ENCODE data around the gene AGTRAP.

AGTRAP gene

GRCh38 chr1:11707621-11708276, 28.2 kb upstream of the AGTRAP start:
- DNase-seq = peak; percentile 96

GRCh38 chr1:11708554-11709350, 27.2 kb upstream of the AGTRAP start:
- DNase-seq = no peak

- DNase-seq = no peak
Measured at GRCh38 chr1:11711490-11711889, 24.4 kb upstream of the AGTRAP start.

GRCh38 chr1:11712285-11712684, 23.7 kb upstream of the AGTRAP start:
- no peak for DNase-seq

- no peak for DNase-seq
Measured at GRCh38 chr1:11713095-11713494, 22.8 kb upstream of the AGTRAP start.

GRCh38 chr1:11714831-11715575, 20.9 kb upstream of the AGTRAP start:
- DNase-seq = peak; percentile 70

GRCh38 chr1:11719313-11720032, 16.5 kb upstream of the AGTRAP start:
- DNase-seq = peak; percentile 85

GRCh38 chr1:11720033-11720376, 15.9 kb upstream of the AGTRAP start:
- no peak for DNase-seq

GRCh38 chr1:11720525-11720924, 15.4 kb upstream of the AGTRAP start:
- no peak for DNase-seq

- DNase-seq = no peak
Measured at GRCh38 chr1:11721311-11721710, 14.6 kb upstream of the AGTRAP start.

GRCh38 chr1:11722538-11722937, 13.4 kb upstream of the AGTRAP start:
- DNase-seq = no peak

- DNase-seq = no peak
Measured at GRCh38 chr1:11725616-11726015, 10.3 kb upstream of the AGTRAP start.

GRCh38 chr1:11727119-11727518, 8.8 kb upstream of the AGTRAP start:
- no peak for DNase-seq

GRCh38 chr1:11728126-11728806, 7.7 kb upstream of the AGTRAP start:
- DNase-seq = no peak

- no peak for DNase-seq
Measured at GRCh38 chr1:11729155-11729497, 6.8 kb upstream of the AGTRAP start.

GRCh38 chr1:11729498-11730428, 6.2 kb upstream of the AGTRAP start:
- no peak for DNase-seq

- no peak for DNase-seq
Measured at GRCh38 chr1:11730429-11730891, 5.5 kb upstream of the AGTRAP start.

- DNase-seq = peak; percentile 81
Measured at GRCh38 chr1:11731691-11732283, 4.1 kb upstream of the AGTRAP start.

- no peak for DNase-seq
Measured at GRCh38 chr1:11733306-11733705, 2.6 kb upstream of the AGTRAP start.

- no peak for DNase-seq
Measured at GRCh38 chr1:11735531-11735853, 444 bp upstream of the AGTRAP start.

All from NCI-H82 (cell line).